A549 (cell line): ENCODE data around the gene LY6G5B.

Experiments used
- CTCF ChIP-seq: fragments of >200 bp; sonication (Bioruptor Twin); formaldehyde crosslinking; IDR thresholded peaks from 3 replicates; pipeline ENCODE4 v1.5.1; 2016
- EP300 ChIP-seq, 2 experiments: fragments of >200 bp; sonication (Bioruptor Twin); formaldehyde crosslinking; IDR thresholded peaks; 2 replicates in 1 of 2; 3 replicates in 1 of 2; pipeline ENCODE4 v1.6.1; 2016 to 2017
- MAX ChIP-seq: IDR thresholded peaks from 2 replicates; pipeline ENCODE4 v1.6.1; 2012
- POLR2A ChIP-seq: IDR thresholded peaks from 2 replicates; pipeline ENCODE4 v1.6.1; 2012; ENCODE audit warnings: mild to moderate bottlenecking, low read length
- TP53 ChIP-seq: fragments of 250-450 bp; sonication (Bioruptor Pico); IDR thresholded peaks from 2 replicates; pipeline ENCODE4 v1.5.0; 2021; ENCODE audit warnings: mild to moderate bottlenecking, moderate library complexity
- USF2 ChIP-seq: fragments of 450-650 bp; IDR thresholded peaks from 2 replicates; pipeline ENCODE4 v1.6.1; 2014; ENCODE audit warnings: antibody characterized with exemption

GRCh38 chr6:31705931-31706330, 36.2 kb downstream of the LY6G5B start:
- no peak for TF ChIP-seq CTCF
- TF ChIP-seq POLR2A = no peak
- TF ChIP-seq USF2 = no peak
- TF ChIP-seq EP300 (IDR thresholded peaks at IDR 0.05) = no peak
- TF ChIP-seq MAX = no peak
- TF ChIP-seq TP53 (CRISPR knock-in tag) = no peak
